NCI-H2196 (cell line): ENCODE measurements around the gene KANSL2.
"Not testable (repeated sequence)": the region's sequence is repeated elsewhere in the genome, so short reads cannot be mapped to it uniquely, and the experiment has no call there.

Experiments used
- DNase-seq: peaks from one replicate; lab custom pipeline; 2025; ENCODE audit not compliant: unreplicated experiment; lab: John Stamatoyannopoulos, UW

KANSL2 gene

DNA sequence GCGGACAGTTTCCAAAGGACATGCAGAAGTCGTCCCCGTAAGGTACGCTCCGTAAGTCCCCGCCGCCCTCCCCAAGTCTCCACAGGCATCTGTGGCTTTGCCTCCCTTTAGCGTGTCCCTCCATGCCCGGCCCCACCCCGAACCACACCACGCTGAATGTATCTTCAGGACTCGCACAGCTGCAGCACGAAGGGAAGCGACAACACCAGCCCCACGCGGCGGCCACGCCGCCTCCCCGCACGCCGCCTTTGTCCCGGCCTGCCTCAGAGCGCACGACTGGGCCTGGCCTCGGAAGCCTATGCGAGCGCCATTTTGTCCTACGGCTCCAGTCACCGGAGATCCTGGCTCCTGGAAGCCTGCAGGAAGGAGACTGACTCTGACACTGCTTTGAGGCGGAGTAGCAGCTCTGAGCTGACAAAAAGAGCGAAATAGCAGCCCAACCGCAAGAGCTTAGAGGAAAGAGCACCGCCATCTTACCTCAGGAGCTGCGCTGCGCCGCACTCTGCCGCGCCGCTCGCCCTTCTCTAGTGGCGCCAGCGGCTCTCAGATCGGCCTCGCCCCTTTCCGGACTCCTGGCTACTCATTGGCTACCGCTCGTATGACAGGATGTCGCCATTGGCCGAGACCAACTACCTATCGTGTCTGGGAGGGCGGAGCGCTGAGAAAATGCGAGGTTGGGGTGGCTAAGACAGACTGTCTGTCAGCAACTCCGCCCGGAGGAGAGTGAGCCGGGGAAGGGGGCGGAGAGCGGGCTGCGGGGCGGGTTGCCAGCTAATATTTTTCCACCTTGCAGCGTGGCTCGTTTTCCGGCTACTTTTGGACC is at the start of gene KANSL2:
Gene KANSL2 (minus strand): TSS at position 529 of the 823 bp plus-strand sequence. CDS start 606 bp downstream, outside the sequence.
- peak; percentile 98 for DNase-seq

GRCh38 chr12:48728807-48729206 is 46.8 kb upstream of the KANSL2 start:
- DNase-seq, result no peak

- DNase-seq, result not testable (repeated sequence)
Observed at GRCh38 chr12:48720737-48721136, 38.7 kb upstream of the KANSL2 start.

GRCh38 chr12:48720171-48720570 is 38.1 kb upstream of the KANSL2 start:
- not testable (repeated sequence) for DNase-seq

DNA sequence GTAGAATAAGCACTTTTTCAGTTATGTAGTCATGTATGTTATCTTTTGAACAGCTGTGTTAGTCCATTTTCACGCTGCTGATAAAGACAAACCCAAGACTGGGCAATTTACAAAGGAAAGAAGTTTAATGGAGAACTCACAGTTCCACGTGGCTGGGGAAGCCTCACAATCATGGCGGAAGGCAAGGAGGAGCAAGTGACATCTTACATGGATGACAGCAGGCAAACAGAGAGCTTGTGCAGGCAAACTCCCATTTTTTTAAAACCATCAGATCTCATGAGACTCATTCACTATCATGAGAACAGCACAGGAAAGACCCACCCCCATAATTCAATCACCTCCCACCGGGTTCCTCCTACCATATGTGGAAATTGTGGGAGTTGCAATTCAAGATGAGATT is 37.0 kb upstream of the KANSL2 start:
- not testable (repeated sequence) for DNase-seq

- DNase-seq, result peak; percentile 8
Observed at GRCh38 chr12:48717252-48717695, 35.2 kb upstream of the KANSL2 start.

GRCh38 chr12:48716493-48717251 is 34.6 kb upstream of the KANSL2 start, which contains the start of gene CCNT1:
Gene CCNT1, minus strand, starts transcription at chr12:48716707. Its CDS starts 32 bp downstream, at chr12:48716675.
- DNase-seq, result peak; percentile 100

GRCh38 chr12:48716168-48716492 is 34.1 kb upstream of the KANSL2 start:
- DNase-seq, result no peak

DNA sequence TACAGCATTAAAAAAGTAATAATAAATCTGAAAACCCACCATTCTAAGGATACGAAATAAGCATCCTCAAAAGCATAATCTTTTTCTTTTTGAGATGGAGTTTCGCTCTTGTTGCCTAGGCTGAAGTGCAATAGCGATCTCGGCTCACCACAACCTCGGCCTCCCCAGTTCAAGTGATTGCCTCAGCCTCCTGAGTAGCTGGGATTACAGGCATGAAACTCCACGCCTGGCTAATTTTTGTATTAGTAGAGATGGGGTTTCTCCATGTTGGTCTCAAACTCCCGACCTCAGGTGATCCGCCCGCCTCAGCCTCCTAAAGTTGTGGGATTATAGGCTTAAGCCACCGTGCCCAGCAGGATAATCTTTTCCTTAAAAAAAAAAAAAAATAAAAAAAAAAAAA is 30.2 kb upstream of the KANSL2 start:
- no peak for DNase-seq

DNA sequence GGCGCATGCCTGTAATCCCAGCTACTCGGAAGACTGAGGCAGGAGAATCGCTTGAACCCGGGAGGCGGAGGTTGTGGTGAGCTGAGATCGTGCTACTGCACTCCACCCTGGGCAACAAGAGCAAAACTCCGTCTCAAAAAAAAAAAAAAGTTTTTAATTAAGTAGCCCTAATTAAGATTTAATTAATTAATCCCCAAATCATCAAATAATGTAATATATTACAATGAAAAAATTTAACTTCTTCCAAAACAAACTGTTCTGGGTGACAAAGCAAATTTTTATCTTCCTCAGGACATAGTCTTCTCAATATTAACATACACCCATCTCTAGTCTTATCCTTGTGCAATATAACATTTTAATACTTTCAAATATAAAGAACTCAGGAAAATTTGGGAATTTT is 16.8 kb upstream of the KANSL2 start:
- DNase-seq, result not testable (repeated sequence)

GRCh38 chr12:48696626-48697025 is 14.6 kb upstream of the KANSL2 start:
- DNase-seq, result no peak

DNA sequence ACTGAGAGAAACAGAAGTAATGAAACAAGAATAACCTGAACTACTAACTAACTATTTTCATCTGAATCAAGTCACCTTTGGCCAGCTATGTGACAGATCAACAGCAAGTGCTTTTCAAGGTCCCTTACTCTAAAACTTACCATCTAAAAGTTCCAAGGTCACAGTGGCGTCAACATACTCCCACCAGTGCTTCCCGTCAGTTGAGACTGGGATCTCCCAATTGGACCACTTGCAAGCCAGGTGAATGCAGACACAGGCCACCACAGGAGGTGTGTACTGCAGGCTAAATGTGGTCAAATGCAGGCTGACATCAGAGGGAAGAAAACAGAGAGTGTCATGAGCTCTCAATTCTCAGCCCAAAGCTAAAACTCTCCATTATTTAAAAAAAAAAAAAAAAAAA is 13.8 kb upstream of the KANSL2 start:
- no peak for DNase-seq

DNA sequence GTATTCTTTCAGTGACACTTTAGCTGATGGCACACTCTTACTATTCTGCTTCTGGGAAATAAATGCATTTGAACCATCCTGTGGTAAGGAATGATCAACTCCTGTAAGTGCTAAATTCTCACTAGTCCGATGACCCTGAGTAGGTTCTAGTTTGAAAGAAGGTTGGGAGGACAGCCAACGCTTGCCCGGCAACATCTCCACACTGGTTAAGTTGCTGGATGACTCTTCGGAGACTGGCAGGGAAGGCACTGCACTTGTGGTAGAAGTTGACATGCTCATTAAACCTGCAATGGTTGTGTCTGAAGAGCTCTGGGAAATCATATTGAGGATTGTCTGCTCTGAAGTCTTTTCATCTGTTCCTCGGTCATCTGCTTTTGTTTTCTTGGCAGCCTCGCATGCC is 12.0 kb upstream of the KANSL2 start:
- DNase-seq, result no peak

DNA sequence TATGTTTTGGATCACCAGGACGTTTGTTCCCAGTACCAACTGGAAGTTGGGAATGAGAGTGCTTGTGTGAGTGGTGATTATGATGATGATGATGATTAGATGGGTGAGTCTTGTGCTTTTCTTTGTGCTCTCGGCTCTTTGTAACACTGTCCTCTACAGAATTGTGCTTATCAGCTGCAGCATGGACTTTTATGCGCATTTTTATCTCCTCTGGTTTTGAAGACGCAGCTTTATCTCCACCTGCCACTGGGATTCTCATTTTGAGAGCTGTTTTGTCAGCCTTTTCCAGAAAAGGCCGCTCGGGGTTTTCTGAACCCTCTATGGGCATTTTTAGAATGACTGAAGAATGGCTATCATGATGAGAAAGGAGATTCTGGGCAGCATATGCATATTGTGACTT is 11.5 kb upstream of the KANSL2 start:
- no peak for DNase-seq

DNA sequence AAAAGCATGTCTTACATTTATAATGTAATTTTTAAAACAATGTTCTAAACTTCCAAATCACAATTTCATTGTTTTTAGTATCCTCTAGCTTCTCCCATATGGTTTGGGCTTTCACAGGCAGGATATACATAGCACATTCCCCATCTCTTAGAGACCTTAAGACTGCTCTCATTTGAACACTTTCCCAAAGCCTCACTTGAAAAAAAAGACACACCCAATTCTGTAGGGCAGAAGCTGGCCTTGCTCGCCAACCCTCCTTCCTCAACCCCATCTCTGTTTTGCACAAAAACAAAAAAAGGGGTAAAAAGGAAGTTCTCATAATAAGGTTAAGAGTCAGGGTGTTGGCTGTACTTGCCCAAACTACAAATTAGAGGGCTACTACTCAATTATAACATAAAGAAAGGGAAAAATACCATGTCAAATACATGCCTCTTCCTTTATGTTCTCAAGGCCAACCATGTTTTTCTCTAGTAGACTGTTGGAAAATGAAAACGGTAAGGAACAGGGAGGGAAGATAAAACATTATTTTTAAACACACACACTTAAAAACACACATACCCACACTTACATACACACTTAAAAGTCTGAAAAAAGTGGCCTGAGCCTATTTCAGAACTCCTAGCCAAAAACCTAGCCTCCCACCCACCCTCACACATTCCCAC is 9.9 kb upstream of the KANSL2 start:
- no peak for DNase-seq

GRCh38 chr12:48690990-48691389 is 9.0 kb upstream of the KANSL2 start:
- no peak for DNase-seq

GRCh38 chr12:48690436-48690835 is 8.4 kb upstream of the KANSL2 start:
- no peak for DNase-seq

DNA sequence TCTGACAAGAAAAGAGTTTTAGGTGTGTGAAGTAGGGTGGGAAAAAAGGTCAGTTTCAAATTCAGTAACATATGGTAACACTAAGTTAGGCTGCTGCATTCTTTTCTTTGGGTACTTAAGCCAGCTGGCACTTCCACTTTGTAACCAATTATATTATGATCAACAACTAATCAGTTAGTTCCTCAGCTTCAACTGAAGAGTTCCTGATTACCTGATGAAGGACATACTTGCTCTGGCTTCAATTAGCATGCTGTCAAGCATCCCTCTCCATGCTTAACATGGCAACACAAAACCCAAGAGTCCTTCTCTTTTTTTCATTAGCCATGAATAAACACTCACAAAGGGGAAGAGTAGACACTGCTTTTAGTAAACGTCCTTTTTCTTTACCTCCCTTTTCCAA is 6.8 kb upstream of the KANSL2 start:
- no peak for DNase-seq

- no peak for DNase-seq
Observed at GRCh38 chr12:48687592-48687991, 5.6 kb upstream of the KANSL2 start.

DNA sequence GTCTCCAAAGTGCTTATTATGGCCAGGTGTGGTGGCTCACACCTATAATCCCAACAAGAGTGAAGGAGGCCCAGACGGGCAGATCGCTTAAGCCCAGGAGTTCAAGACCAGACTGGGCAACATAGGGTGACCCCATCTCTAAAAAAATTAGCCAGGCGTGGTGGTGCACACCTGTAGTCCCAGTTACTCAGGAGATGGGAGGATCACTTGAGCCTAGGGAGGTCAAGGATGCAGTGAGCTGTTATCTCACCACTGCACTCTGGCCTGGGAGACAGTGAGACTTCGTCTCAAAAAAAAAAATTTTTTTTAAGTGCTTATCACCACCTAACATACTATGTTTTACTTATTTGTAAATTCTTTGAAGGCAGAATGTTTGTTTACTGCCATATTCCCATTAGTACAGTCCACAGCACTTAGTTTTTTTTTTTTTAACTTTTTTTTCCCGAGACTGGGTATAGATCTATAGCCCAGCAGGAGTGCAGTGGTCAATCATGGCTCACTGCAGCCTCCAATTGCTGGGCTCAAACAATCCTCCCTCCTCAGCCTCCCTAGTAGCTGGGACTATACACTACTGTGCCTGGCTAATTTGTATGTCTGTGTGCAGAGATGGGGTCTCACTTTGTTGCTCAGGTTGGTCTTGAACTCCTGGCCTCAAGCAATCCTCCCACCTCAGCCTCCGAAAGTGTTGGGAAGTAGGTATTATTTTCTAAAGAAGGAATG is 4.7 kb upstream of the KANSL2 start:
- DNase-seq, result no peak

DNA sequence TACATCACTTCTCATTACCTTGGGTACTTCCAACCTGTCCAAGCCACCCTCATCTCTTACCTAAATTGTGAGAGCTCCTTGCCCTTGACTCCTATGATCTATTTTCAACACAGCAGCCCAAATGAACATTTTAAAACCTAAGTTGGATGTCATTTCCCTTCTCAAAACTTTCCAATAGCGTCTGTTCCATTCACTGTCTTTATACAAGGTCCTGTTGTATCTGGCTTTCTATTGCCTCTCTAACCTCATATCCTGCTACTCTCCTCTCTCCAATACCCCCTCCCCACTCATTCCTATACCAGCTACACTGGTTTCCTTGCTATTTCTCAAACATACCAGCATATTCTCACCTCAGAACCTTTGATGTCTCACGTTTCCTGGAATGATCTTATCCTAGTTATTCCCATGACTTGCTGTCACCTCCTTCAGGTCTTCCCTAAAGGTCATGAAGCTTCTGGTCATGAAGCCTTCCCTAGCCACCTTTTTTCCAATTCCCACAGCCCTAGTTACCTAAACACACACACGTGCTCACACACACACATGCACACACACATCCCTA is 4.1 kb upstream of the KANSL2 start:
- DNase-seq, result no peak
